ENCODE measurements around the gene NR3C1.

DNA sequence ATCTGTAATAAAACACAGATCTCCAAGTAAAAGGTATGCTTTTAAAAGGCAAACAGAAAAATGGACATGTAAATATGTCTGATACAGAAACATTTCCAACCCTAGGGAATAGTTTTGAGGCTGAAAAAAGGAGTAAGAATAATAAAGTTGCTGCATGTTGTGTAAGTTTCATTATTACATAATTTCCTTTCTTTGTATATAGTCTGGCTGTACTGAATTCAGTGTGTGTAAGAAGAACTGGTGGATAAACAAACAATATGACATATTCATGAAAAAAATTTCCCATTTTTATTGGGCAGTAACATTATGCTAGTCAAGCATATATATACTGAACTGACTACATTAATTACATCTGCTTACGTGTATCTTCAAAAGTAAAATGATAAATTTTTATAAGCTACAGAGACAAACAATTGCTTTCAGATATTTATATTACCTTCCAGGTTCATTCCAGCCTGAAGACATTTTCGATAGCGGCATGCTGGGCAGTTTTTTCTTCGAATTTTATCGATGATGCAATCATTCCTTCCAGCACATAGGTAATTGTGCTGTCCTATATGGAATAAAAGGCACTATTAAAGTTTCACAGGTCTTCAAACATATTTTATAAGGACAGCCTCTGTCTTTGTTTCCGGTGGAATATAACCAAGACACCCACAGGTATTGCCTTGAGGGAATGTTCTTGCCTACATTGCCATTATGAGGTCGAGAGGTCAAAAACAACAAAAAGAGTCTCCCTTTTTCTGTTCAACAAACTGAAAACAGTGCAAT lies 93.6 kb downstream of the NR3C1 start:
- TF ChIP-seq, protein P1, sequence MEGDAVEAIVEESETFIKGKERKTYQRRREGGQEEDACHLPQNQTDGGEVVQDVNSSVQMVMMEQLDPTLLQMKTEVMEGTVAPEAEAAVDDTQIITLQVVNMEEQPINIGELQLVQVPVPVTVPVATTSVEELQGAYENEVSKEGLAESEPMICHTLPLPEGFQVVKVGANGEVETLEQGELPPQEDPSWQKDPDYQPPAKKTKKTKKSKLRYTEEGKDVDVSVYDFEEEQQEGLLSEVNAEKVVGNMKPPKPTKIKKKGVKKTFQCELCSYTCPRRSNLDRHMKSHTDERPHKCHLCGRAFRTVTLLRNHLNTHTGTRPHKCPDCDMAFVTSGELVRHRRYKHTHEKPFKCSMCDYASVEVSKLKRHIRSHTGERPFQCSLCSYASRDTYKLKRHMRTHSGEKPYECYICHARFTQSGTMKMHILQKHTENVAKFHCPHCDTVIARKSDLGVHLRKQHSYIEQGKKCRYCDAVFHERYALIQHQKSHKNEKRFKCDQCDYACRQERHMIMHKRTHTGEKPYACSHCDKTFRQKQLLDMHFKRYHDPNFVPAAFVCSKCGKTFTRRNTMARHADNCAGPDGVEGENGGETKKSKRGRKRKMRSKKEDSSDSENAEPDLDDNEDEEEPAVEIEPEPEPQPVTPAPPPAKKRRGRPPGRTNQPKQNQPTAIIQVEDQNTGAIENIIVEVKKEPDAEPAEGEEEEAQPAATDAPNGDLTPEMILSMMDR (IDR thresholded peaks at IDR 0.05): no peak
- no peak for TF ChIP-seq POLR2A (IDR thresholded peaks at IDR 0.05; ENCODE audit: low read depth)
- no peak for TF ChIP-seq EP300 (IDR thresholded peaks at IDR 0.05)
